Hematopoietic multipotent progenitor cell (in vitro differentiated cells): ENCODE results near the gene RGS7BP. TPM values are rescaled to one million over a fixed set of nuclear protein-coding genes. Genes with fewer than 3 reads are reported as not detected.
"Not testable (repeated sequence)": the region's sequence is repeated elsewhere in the genome, so short reads cannot be mapped to it uniquely, and the experiment has no call there.

Experiments
- DNase-seq, 3 donors: peaks; one replicate each; pipeline ENCODE4 v3.0.0-alpha.2; 2011 to 2015; ENCODE audit warnings: low read depth in 2 of 3, low spot score in 2 of 3
- total RNA-seq: library from RNA; depleted of rRNA; stranded (reverse); fragments of >200 nt; gene quantifications from one replicate; pipeline ENCODE4 v1.2.3, GENCODE V29; 2012

The RGS7BP gene
- total RNA-seq, 1 donor: not detected

GRCh38 chr5:64557911-64558310 lies 52.1 kb downstream of the RGS7BP start:
- DNase-seq: no peak

GRCh38 chr5:64558641-64559040 lies 52.8 kb downstream of the RGS7BP start:
- not testable (repeated sequence) for DNase-seq

GRCh38 chr5:64566310-64566916 lies 60.6 kb downstream of the RGS7BP start:
- DNase-seq: no peak

- no peak for DNase-seq
Observed at GRCh38 chr5:64569858-64570257, 64.0 kb downstream of the RGS7BP start.

GRCh38 chr5:64570395-64570996 lies 64.7 kb downstream of the RGS7BP start:
- no peak for DNase-seq

GRCh38 chr5:64575561-64575960 lies 69.7 kb downstream of the RGS7BP start:
- DNase-seq: no peak

GRCh38 chr5:64576250-64576649 lies 70.4 kb downstream of the RGS7BP start:
- DNase-seq: no peak

GRCh38 chr5:64585646-64586045 lies 79.8 kb downstream of the RGS7BP start:
- no peak for DNase-seq

GRCh38 chr5:64587370-64587769 lies 81.6 kb downstream of the RGS7BP start:
- DNase-seq: no peak

GRCh38 chr5:64592730-64593341 lies 87.0 kb downstream of the RGS7BP start:
- DNase-seq: no peak

GRCh38 chr5:64594025-64594424 lies 88.2 kb downstream of the RGS7BP start:
- no peak for DNase-seq

GRCh38 chr5:64594601-64595000 lies 88.8 kb downstream of the RGS7BP start:
- no peak for DNase-seq

GRCh38 chr5:64595031-64595855 lies 89.4 kb downstream of the RGS7BP start:
- DNase-seq: no peak

GRCh38 chr5:64599226-64599625 lies 93.4 kb downstream of the RGS7BP start:
- DNase-seq: no peak

- no peak for DNase-seq
Observed at GRCh38 chr5:64603676-64604075, 97.9 kb downstream of the RGS7BP start.

- DNase-seq: no peak
Observed at GRCh38 chr5:64606926-64607325, 101.1 kb downstream of the RGS7BP start.

- DNase-seq: peak in 2 of 3 donors; percentile 20 to 61
Observed at GRCh38 chr5:64612344-64612961, 106.6 kb downstream of the RGS7BP start.

GRCh38 chr5:64615895-64616294 lies 110.1 kb downstream of the RGS7BP start:
- no peak for DNase-seq

GRCh38 chr5:64619609-64620008 lies 113.8 kb downstream of the RGS7BP start:
- DNase-seq: no peak

- DNase-seq: no peak
Observed at GRCh38 chr5:64622991-64623390, 117.2 kb downstream of the RGS7BP start.

- DNase-seq: no peak
Observed at GRCh38 chr5:64625678-64626077, 119.9 kb downstream of the RGS7BP start.
